ENCODE results near the gene AMPH. TPM values are rescaled to one million over a fixed set of nuclear protein-coding genes. Genes with fewer than 3 reads are reported as not detected.

AMPH gene
- total RNA-seq, 1 donor from 2014 or later, result 9.4 TPM

DNA sequence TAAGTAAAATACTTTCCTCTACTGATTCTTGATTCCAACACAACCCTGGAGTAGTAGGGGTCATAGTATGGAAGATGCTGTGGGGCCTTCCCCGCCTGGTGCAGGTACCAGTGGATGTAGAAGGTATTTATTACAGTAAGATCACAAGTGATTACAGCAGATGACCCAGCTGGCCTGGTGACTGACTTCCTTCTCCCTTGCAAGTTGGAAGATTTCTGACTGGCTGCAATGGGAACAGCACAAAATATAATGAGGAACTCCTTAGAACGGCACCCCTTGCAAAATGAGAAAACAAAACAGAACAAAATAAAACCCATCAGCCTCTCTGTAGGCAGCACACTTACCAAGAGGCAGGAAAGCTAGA, 296.1 kb downstream of the AMPH start:
- no peaks in the 10 kb centered on the region for H3K9me3 ChIP-seq (ENCODE audit: control insufficient read depth in 3 of 3, low read length in 3 of 3)
- no peaks in the 10 kb centered on the region for H3K36me3 ChIP-seq (ENCODE audit: control insufficient read depth in 3 of 3, insufficient read depth in 3 of 3, low read length in 3 of 3)
- no peak overlapping the region for H3K4me3 ChIP-seq (ENCODE audit: low read length in 3 of 3)
- no peaks in the 10 kb centered on the region for H3K27me3 ChIP-seq (ENCODE audit: control insufficient read depth in 3 of 3, insufficient read depth in 3 of 3, low read length in 3 of 3)
- H3K27ac ChIP-seq (ENCODE audit: low read depth, low read length), result no peak overlapping the region
- no peak overlapping the region for H3K9ac ChIP-seq (ENCODE audit: low read depth in 1 of 3, low read length in 3 of 3)
- peaks cover 0 to 5% (median 0%) of the 10 kb centered on the region in 3 donors for H3K4me1 ChIP-seq (ENCODE audit: control insufficient read depth in 3 of 3, insufficient read depth in 3 of 3, low read length in 3 of 3)

DNA sequence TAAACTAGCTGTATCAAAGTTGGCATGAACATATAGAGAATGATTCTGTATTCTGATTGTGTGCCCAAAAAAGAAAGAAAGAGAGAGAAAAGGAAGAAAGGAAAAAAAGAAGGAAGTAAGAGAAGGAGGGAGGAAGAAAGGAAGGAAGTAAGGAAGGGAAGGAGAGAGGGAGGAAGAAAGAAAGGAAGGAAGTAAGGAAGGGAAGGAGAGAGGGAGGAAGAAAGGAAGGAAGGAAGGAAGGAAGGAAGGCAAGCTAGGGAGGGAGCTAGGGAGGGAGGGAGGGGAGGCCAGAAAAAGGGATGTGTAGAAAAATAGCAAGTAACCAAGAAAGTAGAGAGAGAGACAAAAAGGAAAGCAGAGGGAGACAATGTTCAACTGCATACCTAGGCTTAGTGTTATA, 297.0 kb downstream of the AMPH start:
- H3K36me3 ChIP-seq (ENCODE audit: control insufficient read depth in 3 of 3, insufficient read depth in 3 of 3, low read length in 3 of 3), result no peaks in the 10 kb centered on the region
- peaks cover 0 to 5% (median 0%) of the 10 kb centered on the region in 3 donors for H3K4me1 ChIP-seq (ENCODE audit: control insufficient read depth in 3 of 3, insufficient read depth in 3 of 3, low read length in 3 of 3)
- H3K27me3 ChIP-seq (ENCODE audit: control insufficient read depth in 3 of 3, insufficient read depth in 3 of 3, low read length in 3 of 3), result no peaks in the 10 kb centered on the region
- no peak overlapping the region for H3K9ac ChIP-seq (ENCODE audit: low read depth in 1 of 3, low read length in 3 of 3)
- no peak overlapping the region for H3K4me3 ChIP-seq (ENCODE audit: low read length in 3 of 3)
- no peak overlapping the region for H3K27ac ChIP-seq (ENCODE audit: low read depth, low read length)
- no peaks in the 10 kb centered on the region for H3K9me3 ChIP-seq (ENCODE audit: control insufficient read depth in 3 of 3, low read length in 3 of 3)

Small RNA genes lying within 50 kb of the gene (small RNA-seq; reads per million reads assigned to genes)
- gene RN7SL83P, result not detected
- gene TRGV6, result not detected
